ENCODE results near the gene CAMK2N2.

The CAMK2N2 gene

GRCh38 chr3:184255291-184256039 is 5.9 kb downstream of the CAMK2N2 start:
- WGBS (ENCODE audit: insufficient coverage, insufficient read length): no CpG with 5 or more reads among the region's 3 CpGs
- Histone ChIP-seq H3K9me3 (ENCODE audit: control insufficient read depth, insufficient read depth, low read length) (no peaks in the 10 kb centered on the region), H3K4me3 (ENCODE audit: low read length) (no peak overlapping the region), H3K27me3 (ENCODE audit: control insufficient read depth, insufficient read depth, low read length) (peaks cover 8% of the 10 kb centered on the region; the same call in 1 of the 2 replicates), H3K36me3 (ENCODE audit: control insufficient read depth, insufficient read depth, low read length) (no peaks in the 10 kb centered on the region), H3K27ac (ENCODE audit: low read length) (no peak overlapping the region), H3K4me1 (ENCODE audit: control insufficient read depth, insufficient read depth, low read length) (no peaks in the 10 kb centered on the region)
- no peak for DNase-seq (ENCODE audit: low read depth, low spot score)

GRCh38 chr3:184250167-184250828 is 11.1 kb downstream of the CAMK2N2 start:
- Histone ChIP-seq H3K27ac (ENCODE audit: low read length) (no peak overlapping the region), H3K9me3 (ENCODE audit: control insufficient read depth, insufficient read depth, low read length) (no peaks in the 10 kb centered on the region), H3K36me3 (ENCODE audit: control insufficient read depth, insufficient read depth, low read length) (peaks cover 2% of the 10 kb centered on the region; the same call in 1 of the 2 replicates), H3K27me3 (ENCODE audit: control insufficient read depth, insufficient read depth, low read length) (no peaks in the 10 kb centered on the region), H3K4me1 (ENCODE audit: control insufficient read depth, insufficient read depth, low read length) (no peaks in the 10 kb centered on the region), H3K4me3 (ENCODE audit: low read length) (peak overlapping the region; percentile 39; the same call in 1 of the 2 replicates)
- no CpG with 5 or more reads among the region's 20 CpGs for WGBS (ENCODE audit: insufficient coverage, insufficient read length)
- peak; percentile 97 for DNase-seq (ENCODE audit: low read depth, low spot score)

- DNase-seq (ENCODE audit: low read depth, low spot score): peak; percentile 99
- peaks cover 8% of the 10 kb centered on the region; the same call in 1 of the 2 replicates for H3K36me3 ChIP-seq (ENCODE audit: control insufficient read depth, insufficient read depth, low read length)
- no peak within 1 kb of the TSS for H3K27ac ChIP-seq (ENCODE audit: low read length)
- H3K4me1 ChIP-seq (ENCODE audit: control insufficient read depth, insufficient read depth, low read length): no peaks in the 10 kb centered on the region
- no CpG with 5 or more reads among the region's 54 CpGs for whole genome bisulfite sequencing (ENCODE audit: insufficient coverage, insufficient read length)
- no peaks in the 10 kb centered on the region for H3K9me3 ChIP-seq (ENCODE audit: control insufficient read depth, insufficient read depth, low read length)
- H3K4me3 ChIP-seq (ENCODE audit: low read length): peak within 1 kb of the TSS; percentile 84
- no peaks in the 10 kb centered on the region for H3K27me3 ChIP-seq (ENCODE audit: control insufficient read depth, insufficient read depth, low read length)
Observed at GRCh38 chr3:184249412-184250166, 11.8 kb downstream of the CAMK2N2 start, which contains the start of gene EEF1AKMT4. Gene EEF1AKMT4, plus strand, starts transcription at chr3:184249672. Its CDS starts 23 bp downstream, at chr3:184249695.

- no peaks in the 10 kb centered on the region for H3K27me3 ChIP-seq (ENCODE audit: control insufficient read depth, insufficient read depth, low read length)
- WGBS (ENCODE audit: insufficient coverage, insufficient read length): no CpG with 5 or more reads among the region's 49 CpGs
- no peak within 1 kb of the TSS for H3K27ac ChIP-seq (ENCODE audit: low read length)
- peak within 1 kb of the TSS; percentile 84 for H3K4me3 ChIP-seq (ENCODE audit: low read length)
- peaks cover 12% of the 10 kb centered on the region; the same call in 1 of the 2 replicates for H3K36me3 ChIP-seq (ENCODE audit: control insufficient read depth, insufficient read depth, low read length)
- DNase-seq (ENCODE audit: low read depth, low spot score): no peak
- no peaks in the 10 kb centered on the region for H3K4me1 ChIP-seq (ENCODE audit: control insufficient read depth, insufficient read depth, low read length)
- H3K9me3 ChIP-seq (ENCODE audit: control insufficient read depth, insufficient read depth, low read length): no peaks in the 10 kb centered on the region
Observed at GRCh38 chr3:184248454-184249411, 12.6 kb downstream of the CAMK2N2 start, which contains the start of gene ALG3. Gene ALG3, minus strand, starts transcription at chr3:184248962. Its CDS starts 22 bp downstream, at chr3:184248940.

GRCh38 chr3:184242297-184242685 is 19.1 kb downstream of the CAMK2N2 start:
- DNase-seq (ENCODE audit: low read depth, low spot score): no peak
- Histone ChIP-seq H3K9me3 (ENCODE audit: control insufficient read depth, insufficient read depth, low read length) (no peaks in the 10 kb centered on the region), H3K36me3 (ENCODE audit: control insufficient read depth, insufficient read depth, low read length) (peaks cover 21% of the 10 kb centered on the region; the same call in 1 of the 2 replicates), H3K27ac (ENCODE audit: low read length) (no peak overlapping the region), H3K27me3 (ENCODE audit: control insufficient read depth, insufficient read depth, low read length) (no peaks in the 10 kb centered on the region), H3K4me1 (ENCODE audit: control insufficient read depth, insufficient read depth, low read length) (0 out of 2 replicates have a peak, but pooled peaks cover 4% of the 10 kb centered on the region), H3K4me3 (ENCODE audit: low read length) (no peak overlapping the region)
- no CpG with 5 or more reads among the region's 5 CpGs for WGBS (ENCODE audit: insufficient coverage, insufficient read length)

DNA sequence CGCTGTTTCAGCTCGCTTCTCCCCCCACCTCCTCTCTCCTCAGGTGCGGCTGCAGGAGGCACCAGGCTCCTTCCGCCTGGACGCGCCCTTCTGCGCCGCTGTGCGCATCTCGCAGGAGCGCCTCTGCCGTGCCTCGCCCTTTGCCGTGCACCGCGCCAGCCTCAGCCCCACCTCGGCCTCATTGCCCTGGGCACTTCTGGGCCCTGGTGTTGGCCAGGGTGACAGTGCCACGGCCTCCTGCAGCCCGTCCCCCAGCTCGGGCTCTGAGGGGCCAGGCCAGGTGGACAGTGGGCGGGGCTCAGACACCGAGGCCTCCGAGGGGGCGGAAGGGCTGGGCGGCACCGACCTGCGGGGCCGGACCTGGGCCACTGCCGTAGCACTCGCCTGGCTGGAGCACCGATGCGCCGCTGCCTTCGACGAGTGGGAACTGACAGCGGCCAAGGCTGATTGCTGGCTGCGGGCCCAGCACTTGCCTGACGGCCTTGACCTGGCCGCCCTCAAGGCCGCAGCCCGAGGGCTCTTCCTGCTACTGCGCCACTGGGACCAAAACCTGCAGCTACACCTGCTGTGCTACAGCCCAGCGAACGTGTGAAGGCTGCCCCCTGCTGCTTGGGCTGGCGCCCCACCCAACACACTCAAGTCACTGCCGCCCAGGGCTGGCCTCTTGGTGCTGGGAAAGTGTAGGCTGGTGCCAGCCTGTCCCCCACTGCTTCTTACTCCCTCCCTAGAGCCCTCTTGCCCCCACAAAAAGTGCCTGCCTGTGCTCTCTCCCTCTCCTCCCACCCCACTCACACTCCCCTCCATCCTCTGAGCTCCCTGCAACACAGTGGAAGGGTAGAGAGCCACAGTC is 19.7 kb downstream of the CAMK2N2 start:
- 0 out of 2 replicates have a peak, but pooled peaks cover 4% of the 10 kb centered on the region for H3K4me1 ChIP-seq (ENCODE audit: control insufficient read depth, insufficient read depth, low read length)
- H3K36me3 ChIP-seq (ENCODE audit: control insufficient read depth, insufficient read depth, low read length): peaks cover 21% of the 10 kb centered on the region; the same call in 1 of the 2 replicates
- H3K9me3 ChIP-seq (ENCODE audit: control insufficient read depth, insufficient read depth, low read length): no peaks in the 10 kb centered on the region
- no peak overlapping the region for H3K27ac ChIP-seq (ENCODE audit: low read length)
- H3K27me3 ChIP-seq (ENCODE audit: control insufficient read depth, insufficient read depth, low read length): no peaks in the 10 kb centered on the region
- peak overlapping the region; percentile 20; the same call in 1 of the 2 replicates for H3K4me3 ChIP-seq (ENCODE audit: low read length)
- DNase-seq (ENCODE audit: low read depth, low spot score): no peak
- no CpG with 5 or more reads among the region's 46 CpGs for WGBS (ENCODE audit: insufficient coverage, insufficient read length)

- Histone ChIP-seq H3K9me3 (ENCODE audit: control insufficient read depth, insufficient read depth, low read length) (no peaks in the 10 kb centered on the region), H3K27ac (ENCODE audit: low read length) (no peak overlapping the region), H3K4me3 (ENCODE audit: low read length) (no peak overlapping the region), H3K36me3 (ENCODE audit: control insufficient read depth, insufficient read depth, low read length) (peaks cover 21% of the 10 kb centered on the region; the same call in 1 of the 2 replicates), H3K27me3 (ENCODE audit: control insufficient read depth, insufficient read depth, low read length) (no peaks in the 10 kb centered on the region), H3K4me1 (ENCODE audit: control insufficient read depth, insufficient read depth, low read length) (0 out of 2 replicates have a peak, but pooled peaks cover 4% of the 10 kb centered on the region)
- DNase-seq (ENCODE audit: low read depth, low spot score): no peak
- WGBS (ENCODE audit: insufficient coverage, insufficient read length): no CpG with 5 or more reads among the region's 17 CpGs
Observed at GRCh38 chr3:184241141-184241446, 20.3 kb downstream of the CAMK2N2 start.

GRCh38 chr3:184240384-184241140 is 20.8 kb downstream of the CAMK2N2 start:
- Histone ChIP-seq H3K27ac (ENCODE audit: low read length) (no peak overlapping the region), H3K27me3 (ENCODE audit: control insufficient read depth, insufficient read depth, low read length) (no peaks in the 10 kb centered on the region), H3K36me3 (ENCODE audit: control insufficient read depth, insufficient read depth, low read length) (peaks cover 21% of the 10 kb centered on the region; the same call in 1 of the 2 replicates), H3K4me1 (ENCODE audit: control insufficient read depth, insufficient read depth, low read length) (0 out of 2 replicates have a peak, but pooled peaks cover 4% of the 10 kb centered on the region), H3K4me3 (ENCODE audit: low read length) (no peak overlapping the region), H3K9me3 (ENCODE audit: control insufficient read depth, insufficient read depth, low read length) (no peaks in the 10 kb centered on the region)
- whole genome bisulfite sequencing (ENCODE audit: insufficient coverage, insufficient read length): no CpG with 5 or more reads among the region's 4 CpGs
- no peak for DNase-seq (ENCODE audit: low read depth, low spot score)
